Stimulated activated naive CD8-positive, alpha-beta T cell treated with anti-CD3 and anti-CD28 coated beads, Interleukin-15, Interleukin-2, amounts not matched to agents 100 ng/mL and 50 ng/mL, for 24 hours (primary cell): ENCODE results near the gene FUCA1.
"Not testable (repeated sequence)": the region's sequence is repeated elsewhere in the genome, so short reads cannot be mapped to it uniquely, and the experiment has no call there.

Source experiments
- H3K27ac Mint-ChIP-seq: one replicate; pipeline ENCODE4 v1.8.0; 2021; ENCODE audit warnings: mild to moderate bottlenecking, mixed read lengths
- H3K27me3 Mint-ChIP-seq: one replicate; pipeline ENCODE4 v1.8.0; 2021; ENCODE audit warnings: mixed read lengths
- H3K36me3 Mint-ChIP-seq: one replicate; pipeline ENCODE4 v1.8.0; 2021; ENCODE audit warnings: low read depth, mixed read lengths
- H3K4me1 Mint-ChIP-seq: one replicate; pipeline ENCODE4 v1.8.0; 2021; ENCODE audit warnings: low read depth, mixed read lengths
- H3K4me3 Mint-ChIP-seq: one replicate; pipeline ENCODE4 v1.8.0; 2021; ENCODE audit warnings: mild to moderate bottlenecking, mixed read lengths
- H3K9me3 Mint-ChIP-seq: one replicate; pipeline ENCODE4 v1.8.0; 2021; ENCODE audit warnings: mixed read lengths

Gene FUCA1

GRCh38 chr1:23903754-23904153, 35.7 kb upstream of the FUCA1 start:
- no peaks in the 10 kb centered on the region for H3K9me3 Mint-ChIP-seq
- H3K36me3 Mint-ChIP-seq: peaks cover 3% of the 10 kb centered on the region
- H3K4me1 Mint-ChIP-seq: peaks cover 61% of the 10 kb centered on the region
- no peak overlapping the region for H3K27ac Mint-ChIP-seq
- no peak overlapping the region for H3K4me3 Mint-ChIP-seq
- no peaks in the 10 kb centered on the region for H3K27me3 Mint-ChIP-seq

GRCh38 chr1:23902321-23903278, 34.5 kb upstream of the FUCA1 start:
- Mint-ChIP-seq H3K4me1 (peaks cover 50% of the 10 kb centered on the region), H3K4me3 (no peak overlapping the region), H3K27me3 (no peaks in the 10 kb centered on the region), H3K36me3 (peaks cover 3% of the 10 kb centered on the region), H3K27ac (no peak overlapping the region), H3K9me3 (no peaks in the 10 kb centered on the region)

- H3K9me3 Mint-ChIP-seq, H3K27ac Mint-ChIP-seq, H3K27me3 Mint-ChIP-seq, H3K4me3 Mint-ChIP-seq, H3K36me3 Mint-ChIP-seq: not testable (repeated sequence)
- peaks cover 45% of the 10 kb centered on the region for H3K4me1 Mint-ChIP-seq
These were observed 31.9 kb upstream of the FUCA1 start for GRCh38 chr1:23900017-23900416.

- Mint-ChIP-seq H3K4me1 (peaks cover 36% of the 10 kb centered on the region), H3K9me3 (no peaks in the 10 kb centered on the region), H3K36me3 (no peaks in the 10 kb centered on the region), H3K27me3 (no peaks in the 10 kb centered on the region), H3K27ac (no peak overlapping the region), H3K4me3 (no peak overlapping the region)
These were observed 31.0 kb upstream of the FUCA1 start for GRCh38 chr1:23899070-23899469.

- H3K4me3 Mint-ChIP-seq: no peak overlapping the region
- no peak overlapping the region for H3K27ac Mint-ChIP-seq
- H3K36me3 Mint-ChIP-seq: no peaks in the 10 kb centered on the region
- H3K4me1 Mint-ChIP-seq: peaks cover 31% of the 10 kb centered on the region
- no peaks in the 10 kb centered on the region for H3K27me3 Mint-ChIP-seq
- no peaks in the 10 kb centered on the region for H3K9me3 Mint-ChIP-seq
These were observed 29.0 kb upstream of the FUCA1 start for GRCh38 chr1:23897083-23897482.

GRCh38 chr1:23896491-23896890, 28.4 kb upstream of the FUCA1 start:
- Mint-ChIP-seq H3K27me3 (no peaks in the 10 kb centered on the region), H3K27ac (no peak overlapping the region), H3K36me3 (no peaks in the 10 kb centered on the region), H3K9me3 (no peaks in the 10 kb centered on the region), H3K4me1 (peaks cover 31% of the 10 kb centered on the region), H3K4me3 (no peak overlapping the region)

GRCh38 chr1:23895993-23896392, 27.9 kb upstream of the FUCA1 start:
- Mint-ChIP-seq H3K4me3 (no peak overlapping the region), H3K27me3 (no peaks in the 10 kb centered on the region), H3K9me3 (no peaks in the 10 kb centered on the region), H3K27ac (no peak overlapping the region), H3K36me3 (no peaks in the 10 kb centered on the region), H3K4me1 (peaks cover 26% of the 10 kb centered on the region)

GRCh38 chr1:23895082-23895481, 27.0 kb upstream of the FUCA1 start:
- Mint-ChIP-seq H3K27ac (no peak overlapping the region), H3K36me3 (no peaks in the 10 kb centered on the region), H3K4me1 (peaks cover 23% of the 10 kb centered on the region)

GRCh38 chr1:23889074-23889473, 21.0 kb upstream of the FUCA1 start:
- Mint-ChIP-seq H3K9me3 (no peaks in the 10 kb centered on the region), H3K4me1 (peaks cover 8% of the 10 kb centered on the region), H3K4me3 (no peak overlapping the region), H3K27me3 (no peaks in the 10 kb centered on the region), H3K27ac (no peak overlapping the region), H3K36me3 (no peaks in the 10 kb centered on the region)

More at GRCh38 chr1:23895082-23895481, 27.0 kb upstream of the FUCA1 start:
- no peaks in the 10 kb centered on the region for H3K9me3 Mint-ChIP-seq
- no peaks in the 10 kb centered on the region for H3K27me3 Mint-ChIP-seq
- no peak overlapping the region for H3K4me3 Mint-ChIP-seq

GRCh38 chr1:23885222-23885621, 17.1 kb upstream of the FUCA1 start:
- no peaks in the 10 kb centered on the region for H3K9me3 Mint-ChIP-seq
- H3K36me3 Mint-ChIP-seq: no peaks in the 10 kb centered on the region
- no peaks in the 10 kb centered on the region for H3K27me3 Mint-ChIP-seq
- peaks cover 8% of the 10 kb centered on the region for H3K4me1 Mint-ChIP-seq
- H3K4me3 Mint-ChIP-seq: no peak overlapping the region
- H3K27ac Mint-ChIP-seq: no peak overlapping the region

- Mint-ChIP-seq H3K27me3 (no peaks in the 10 kb centered on the region), H3K9me3 (peaks cover 13% of the 10 kb centered on the region), H3K4me1 (peaks cover 1% of the 10 kb centered on the region), H3K27ac (no peak overlapping the region), H3K36me3 (peaks cover 15% of the 10 kb centered on the region), H3K4me3 (no peak overlapping the region)
These were observed 14.7 kb upstream of the FUCA1 start for GRCh38 chr1:23882746-23883145.

GRCh38 chr1:23879809-23880208, 11.7 kb upstream of the FUCA1 start:
- Mint-ChIP-seq H3K36me3 (peaks cover 21% of the 10 kb centered on the region), H3K4me3 (no peak overlapping the region), H3K27me3 (no peaks in the 10 kb centered on the region), H3K27ac (no peak overlapping the region), H3K9me3 (peaks cover 14% of the 10 kb centered on the region), H3K4me1 (no peaks in the 10 kb centered on the region)

GRCh38 chr1:23878668-23879067, 10.6 kb upstream of the FUCA1 start:
- H3K27ac Mint-ChIP-seq: no peak overlapping the region
- no peaks in the 10 kb centered on the region for H3K27me3 Mint-ChIP-seq
- no peak overlapping the region for H3K4me3 Mint-ChIP-seq
- H3K9me3 Mint-ChIP-seq: peaks cover 14% of the 10 kb centered on the region
- peaks cover 21% of the 10 kb centered on the region for H3K36me3 Mint-ChIP-seq
- H3K4me1 Mint-ChIP-seq: no peaks in the 10 kb centered on the region

- Mint-ChIP-seq H3K4me3 (no peak overlapping the region), H3K9me3 (peaks cover 14% of the 10 kb centered on the region), H3K36me3 (peaks cover 21% of the 10 kb centered on the region), H3K4me1 (no peaks in the 10 kb centered on the region), H3K27ac (no peak overlapping the region), H3K27me3 (no peaks in the 10 kb centered on the region)
These were observed 7.3 kb upstream of the FUCA1 start for GRCh38 chr1:23875382-23875781.

- no peak overlapping the region for H3K4me3 Mint-ChIP-seq
- H3K9me3 Mint-ChIP-seq: no peaks in the 10 kb centered on the region
- peaks cover 11% of the 10 kb centered on the region for H3K4me1 Mint-ChIP-seq
- H3K27ac Mint-ChIP-seq: no peak overlapping the region
- no peaks in the 10 kb centered on the region for H3K27me3 Mint-ChIP-seq
- peaks cover 4% of the 10 kb centered on the region for H3K36me3 Mint-ChIP-seq
These were observed 4.3 kb upstream of the FUCA1 start for GRCh38 chr1:23872421-23872820.

- Mint-ChIP-seq H3K27ac (no peak overlapping the region), H3K4me3 (peak overlapping the region; percentile 82), H3K27me3 (no peaks in the 10 kb centered on the region), H3K4me1 (peaks cover 19% of the 10 kb centered on the region), H3K36me3 (no peaks in the 10 kb centered on the region), H3K9me3 (no peaks in the 10 kb centered on the region)
These were observed 961 bp upstream of the FUCA1 start for GRCh38 chr1:23869051-23869450.
